ENCODE results near the gene HCN1.

DNA sequence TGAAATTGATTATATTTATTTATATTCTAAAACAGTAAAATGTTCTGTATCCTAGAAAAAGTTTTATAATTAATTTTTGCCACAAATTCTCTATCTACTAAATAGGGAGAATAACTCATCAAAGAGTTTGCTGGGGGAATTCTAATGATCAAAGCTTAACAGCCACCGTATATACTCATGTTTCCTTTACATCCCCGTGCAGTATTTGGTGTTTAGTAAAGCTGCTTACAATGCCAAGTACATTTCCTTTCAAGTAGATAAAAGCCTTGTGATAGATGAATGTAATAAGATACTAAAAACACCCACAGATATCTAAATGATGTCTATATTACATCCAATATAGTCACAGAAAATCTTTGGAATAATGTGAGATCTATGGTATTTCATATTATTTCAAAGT, 312.2 kb downstream of the HCN1 start:
- TF ChIP-seq, protein P1, sequence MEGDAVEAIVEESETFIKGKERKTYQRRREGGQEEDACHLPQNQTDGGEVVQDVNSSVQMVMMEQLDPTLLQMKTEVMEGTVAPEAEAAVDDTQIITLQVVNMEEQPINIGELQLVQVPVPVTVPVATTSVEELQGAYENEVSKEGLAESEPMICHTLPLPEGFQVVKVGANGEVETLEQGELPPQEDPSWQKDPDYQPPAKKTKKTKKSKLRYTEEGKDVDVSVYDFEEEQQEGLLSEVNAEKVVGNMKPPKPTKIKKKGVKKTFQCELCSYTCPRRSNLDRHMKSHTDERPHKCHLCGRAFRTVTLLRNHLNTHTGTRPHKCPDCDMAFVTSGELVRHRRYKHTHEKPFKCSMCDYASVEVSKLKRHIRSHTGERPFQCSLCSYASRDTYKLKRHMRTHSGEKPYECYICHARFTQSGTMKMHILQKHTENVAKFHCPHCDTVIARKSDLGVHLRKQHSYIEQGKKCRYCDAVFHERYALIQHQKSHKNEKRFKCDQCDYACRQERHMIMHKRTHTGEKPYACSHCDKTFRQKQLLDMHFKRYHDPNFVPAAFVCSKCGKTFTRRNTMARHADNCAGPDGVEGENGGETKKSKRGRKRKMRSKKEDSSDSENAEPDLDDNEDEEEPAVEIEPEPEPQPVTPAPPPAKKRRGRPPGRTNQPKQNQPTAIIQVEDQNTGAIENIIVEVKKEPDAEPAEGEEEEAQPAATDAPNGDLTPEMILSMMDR (IDR thresholded peaks at IDR 0.05), result no peak
- no peak for TF ChIP-seq POLR2A (IDR thresholded peaks at IDR 0.05)
